Activated CD8-positive, alpha-beta memory T cell treated with anti-CD3 and anti-CD28 coated beads for 1 hour (primary cell): ENCODE results near the gene CCL14.
A peak's percentile ranks its signal among the peaks of the same experiment; 100 is the strongest.

Experiments
- DNase-seq, 2 donors: peaks; one replicate each; pipeline ENCODE4 v3.0.0-alpha.2; 2020; ENCODE audit warnings: low read depth in 1 of 2; ENCODE audit errors: extremely low read depth in 1 of 2

CCL14 gene

GRCh38 chr17:35991075-35991474, 4.5 kb upstream of the CCL14 start:
- no peak for DNase-seq

- no peak for DNase-seq
Measured at GRCh38 chr17:35988164-35988563, 1.6 kb upstream of the CCL14 start.

GRCh38 chr17:35984140-35984539, 2.4 kb downstream of the CCL14 start:
- no peak for DNase-seq

- no peak for DNase-seq
Measured at GRCh38 chr17:35982409-35983191, 3.9 kb downstream of the CCL14 start.

GRCh38 chr17:35981908-35982330, 4.6 kb downstream of the CCL14 start:
- no peak for DNase-seq

GRCh38 chr17:35981246-35981645, 5.3 kb downstream of the CCL14 start, which contains the start of gene CCL16:
Gene CCL16, minus strand, starts transcription at chr17:35981497. Its CDS starts 77 bp downstream, at chr17:35981420.
- no peak for DNase-seq

- no peak for DNase-seq
Measured at GRCh38 chr17:35978346-35978745, 8.2 kb downstream of the CCL14 start.

- DNase-seq: no peak
Measured at GRCh38 chr17:35977509-35977908, 9.0 kb downstream of the CCL14 start.

GRCh38 chr17:35973333-35974260, 12.9 kb downstream of the CCL14 start:
- no peak for DNase-seq

GRCh38 chr17:35972945-35973332, 13.6 kb downstream of the CCL14 start:
- DNase-seq: no peak

GRCh38 chr17:35972535-35972934, 14.0 kb downstream of the CCL14 start:
- DNase-seq: no peak

GRCh38 chr17:35972066-35972465, 14.5 kb downstream of the CCL14 start:
- no peak for DNase-seq

GRCh38 chr17:35969558-35970380, 16.8 kb downstream of the CCL14 start:
- peak; percentile 46 to 54 for DNase-seq

- no peak for DNase-seq
Measured at GRCh38 chr17:35968520-35969054, 17.9 kb downstream of the CCL14 start.

- DNase-seq: no peak
Measured at GRCh38 chr17:35965272-35965671, 21.3 kb downstream of the CCL14 start.

- DNase-seq: no peak
Measured at GRCh38 chr17:35963663-35964062, 22.9 kb downstream of the CCL14 start.

GRCh38 chr17:35953720-35954119, 32.8 kb downstream of the CCL14 start:
- no peak for DNase-seq

GRCh38 chr17:35949401-35949800, 37.1 kb downstream of the CCL14 start:
- DNase-seq: no peak

- no peak for DNase-seq
Measured at GRCh38 chr17:35948092-35948491, 38.4 kb downstream of the CCL14 start.

- peak in 1 of 2 donors; percentile 16 for DNase-seq
Measured at GRCh38 chr17:35947156-35947585, 39.4 kb downstream of the CCL14 start.

GRCh38 chr17:35944151-35944550, 42.4 kb downstream of the CCL14 start:
- DNase-seq: no peak
